NCI-H748 (cell line): ENCODE results near the gene MRPL33.

Experiments used
- DNase-seq: peaks from one replicate; lab custom pipeline; 2025; ENCODE audit not compliant: unreplicated experiment; lab: John Stamatoyannopoulos, UW

MRPL33 gene

DNA sequence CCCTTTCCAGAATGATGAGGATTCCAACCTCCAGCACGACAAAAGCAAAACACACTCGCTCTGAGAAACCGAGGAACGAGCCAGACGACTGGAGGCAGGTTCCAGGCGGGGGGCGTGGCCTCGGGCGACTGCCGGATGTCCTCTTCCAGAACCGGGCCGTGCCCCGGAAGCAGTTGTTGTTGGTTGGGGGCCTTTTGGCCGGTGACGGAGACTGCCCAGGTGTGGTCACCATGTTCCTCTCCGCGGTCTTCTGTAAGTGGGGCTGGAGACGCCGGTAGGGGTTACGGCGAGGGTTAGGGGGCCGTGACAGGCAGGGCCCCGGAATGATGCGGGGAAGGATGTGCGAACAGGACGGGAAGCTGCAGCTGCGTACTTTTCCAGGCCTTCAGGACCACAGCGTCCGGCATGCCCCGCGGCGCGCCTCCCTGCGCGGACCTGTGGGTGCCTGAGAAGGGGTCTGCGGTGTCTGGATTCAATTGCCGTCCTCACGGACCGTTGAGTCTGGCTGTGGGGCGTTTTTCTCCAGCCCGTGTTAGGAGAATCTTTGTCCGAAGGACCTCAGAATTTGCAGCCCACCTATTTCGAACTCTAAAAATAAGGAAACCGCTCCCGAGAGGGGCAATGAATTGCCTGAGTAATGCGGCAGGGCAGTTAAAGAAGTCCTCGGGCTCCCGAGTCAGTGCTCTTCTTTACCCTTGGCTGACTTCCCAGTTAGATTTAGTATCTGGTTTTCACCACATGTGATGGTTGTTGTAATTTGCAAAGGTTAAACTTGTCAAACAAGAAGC lies at the start of gene MRPL33:
Gene MRPL33 (plus strand): TSS at position 172 of the 788 bp plus-strand sequence. CDS start 59 bp downstream, at position 231.
- peak; percentile 95 for DNase-seq

DNA sequence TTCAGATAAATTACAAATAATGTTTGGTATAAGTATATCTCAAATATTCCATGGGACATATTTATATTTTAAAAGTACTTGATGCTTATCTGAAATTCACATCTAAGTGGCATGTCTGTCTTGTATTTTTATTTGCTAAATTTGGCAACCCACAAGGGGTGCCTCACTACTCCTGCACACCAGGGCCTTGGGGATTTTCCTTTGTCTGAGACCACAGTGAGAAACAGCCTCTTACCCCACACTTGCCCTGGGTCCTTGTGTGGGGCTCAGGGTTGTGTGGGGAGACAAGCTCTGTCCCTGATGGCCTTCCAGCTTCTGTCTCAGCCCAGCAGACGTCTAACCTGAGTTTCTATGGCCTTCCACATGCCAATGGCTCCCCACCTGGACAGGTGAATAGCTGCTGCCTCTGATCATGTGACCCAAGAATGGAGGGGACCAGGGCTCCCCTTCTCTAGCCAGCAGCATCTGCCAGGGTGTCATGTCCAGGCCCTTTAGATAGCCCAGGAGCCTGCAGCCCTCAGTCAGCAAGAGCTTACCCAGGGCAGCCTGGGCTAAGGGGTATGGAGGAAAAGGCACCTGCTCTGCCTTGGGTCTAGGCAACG lies 49.5 kb upstream of the MRPL33 start:
- DNase-seq, result no peak

GRCh38 chr2:27723372-27724144 lies 48.0 kb upstream of the MRPL33 start:
- DNase-seq, result peak; percentile 60

- no peak for DNase-seq
These were observed 47.3 kb upstream of the MRPL33 start for GRCh38 chr2:27724191-27724590.

DNA sequence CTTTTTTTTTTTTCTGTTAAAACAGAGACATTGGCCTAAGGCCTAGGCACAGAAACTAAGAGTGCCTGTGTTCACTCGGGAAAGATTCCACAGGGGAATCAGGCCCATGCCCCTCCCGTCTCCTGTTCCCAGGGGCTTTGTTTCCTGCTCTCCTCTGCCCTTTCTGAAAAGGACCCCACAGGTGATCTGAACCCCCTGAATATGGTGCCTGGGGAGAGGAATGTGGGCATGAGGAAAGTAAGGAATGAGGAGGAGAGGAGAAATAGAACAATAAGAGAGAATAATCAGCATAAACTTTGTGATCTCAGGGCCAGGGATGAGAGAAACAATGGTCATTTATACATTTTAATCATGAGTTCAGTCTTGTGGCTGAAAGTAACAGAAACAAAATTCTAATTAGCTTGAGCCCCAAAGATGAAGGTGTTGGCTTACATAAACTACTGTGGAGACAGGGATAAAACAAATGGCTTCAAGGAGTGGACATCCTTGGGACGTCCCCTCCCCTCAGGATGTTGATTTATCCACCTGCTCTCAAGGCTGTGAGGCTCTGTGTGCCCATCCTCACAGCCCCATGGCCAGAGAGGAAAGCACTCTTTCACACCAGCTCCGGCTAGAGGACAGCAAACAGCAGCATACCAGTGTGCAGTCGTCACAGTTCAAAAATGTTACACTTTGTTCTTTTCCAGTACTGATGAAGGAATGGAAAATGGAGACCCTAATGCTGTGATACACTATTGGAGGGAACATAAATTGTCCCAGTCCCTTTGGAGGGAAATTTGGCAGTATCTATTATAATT lies 46.4 kb upstream of the MRPL33 start:
- no peak for DNase-seq

DNA sequence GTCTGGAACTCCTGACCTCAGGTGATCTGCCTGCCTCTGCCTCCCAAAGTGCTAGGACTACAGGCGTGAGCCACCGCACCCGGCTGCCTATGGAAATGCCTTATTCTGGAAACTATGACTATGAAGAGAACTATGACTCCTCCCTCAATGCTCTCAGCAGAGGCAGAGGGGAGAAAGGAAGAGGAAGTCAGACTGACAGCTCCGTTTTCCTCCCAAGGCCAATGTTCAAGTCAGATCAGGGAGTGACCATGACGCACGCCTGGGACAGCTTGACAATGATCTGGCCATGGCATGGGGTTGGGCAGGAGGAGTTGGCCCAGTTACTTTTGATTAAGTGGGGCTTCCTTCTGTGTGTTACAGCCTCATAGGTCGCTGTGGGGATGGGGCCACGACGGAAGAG lies 44.3 kb upstream of the MRPL33 start:
- DNase-seq, result no peak

- DNase-seq, result no peak
These were observed 43.2 kb upstream of the MRPL33 start for GRCh38 chr2:27728081-27728858.

- DNase-seq, result no peak
These were observed 42.3 kb upstream of the MRPL33 start for GRCh38 chr2:27729198-27729597.

DNA sequence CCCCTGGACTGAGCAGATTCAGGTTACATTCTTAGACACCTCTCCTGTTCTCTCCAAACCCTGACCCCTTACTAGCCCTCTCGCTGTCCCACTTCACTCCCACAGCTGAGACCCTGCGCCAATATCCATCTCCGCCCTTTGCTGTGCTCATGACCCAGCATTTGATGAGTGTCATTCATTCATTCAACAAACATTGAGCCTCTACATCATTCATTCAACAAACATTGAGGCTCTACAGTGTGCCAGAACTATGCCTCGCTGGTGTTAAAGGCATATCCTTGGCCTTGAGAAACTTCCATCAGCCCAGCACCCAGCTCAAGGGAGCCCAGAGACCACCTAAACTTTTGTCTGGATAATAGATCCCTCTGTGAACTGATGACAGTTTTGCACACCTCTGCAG lies 41.9 kb upstream of the MRPL33 start:
- DNase-seq, result no peak

DNA sequence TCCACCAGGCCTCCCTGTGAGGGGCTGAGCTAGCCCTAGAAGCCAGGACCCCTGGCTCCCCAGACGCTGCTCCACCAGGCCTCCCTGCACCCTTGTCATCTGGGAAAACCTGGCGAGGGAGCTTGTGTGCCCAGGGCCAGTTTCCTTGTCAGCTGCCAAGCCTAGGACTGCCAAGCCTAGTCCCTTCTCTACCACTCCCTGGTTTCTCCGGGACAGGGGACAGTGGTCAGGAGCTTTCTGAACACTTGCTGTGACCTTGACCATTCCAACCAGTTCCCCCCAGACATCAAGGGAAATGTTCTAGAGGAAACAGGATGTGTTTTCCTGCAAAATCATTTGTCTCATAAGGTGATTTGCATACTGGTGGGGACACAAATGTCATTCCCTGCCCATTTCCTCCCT lies 41.3 kb upstream of the MRPL33 start:
- no peak for DNase-seq

DNA sequence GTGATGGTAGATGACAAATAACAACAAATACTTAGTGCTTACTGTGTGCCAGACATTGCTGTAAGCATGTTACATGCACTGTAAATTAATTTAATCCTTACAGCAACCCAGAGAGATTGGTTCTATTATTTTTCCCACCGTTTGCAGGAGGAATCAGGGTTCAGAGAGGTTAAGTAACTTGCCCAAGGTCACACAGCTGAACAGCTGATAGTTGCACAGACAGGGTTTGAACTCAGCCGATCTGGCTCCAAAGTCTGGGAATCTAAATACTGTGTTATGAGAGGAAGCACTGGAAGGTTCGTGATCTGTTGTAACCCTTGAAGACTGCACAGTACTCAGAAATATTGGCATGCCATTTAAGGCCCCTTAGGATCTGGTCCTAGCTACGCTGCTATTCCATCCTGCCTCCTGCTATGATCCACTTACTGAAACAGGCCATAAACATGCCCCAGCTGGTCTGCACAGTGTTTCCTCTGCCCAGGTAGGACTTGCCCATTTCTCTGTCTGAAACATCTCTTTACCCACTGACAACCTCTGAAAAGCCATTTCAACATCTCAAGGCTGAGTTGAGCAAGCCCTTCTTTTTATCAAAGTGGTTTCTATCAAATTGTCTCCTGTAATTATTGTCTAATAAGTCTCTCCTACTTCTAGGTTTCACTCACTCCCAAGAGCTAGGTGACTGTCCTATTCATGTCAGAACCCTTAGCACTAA lies 40.4 kb upstream of the MRPL33 start:
- no peak for DNase-seq

DNA sequence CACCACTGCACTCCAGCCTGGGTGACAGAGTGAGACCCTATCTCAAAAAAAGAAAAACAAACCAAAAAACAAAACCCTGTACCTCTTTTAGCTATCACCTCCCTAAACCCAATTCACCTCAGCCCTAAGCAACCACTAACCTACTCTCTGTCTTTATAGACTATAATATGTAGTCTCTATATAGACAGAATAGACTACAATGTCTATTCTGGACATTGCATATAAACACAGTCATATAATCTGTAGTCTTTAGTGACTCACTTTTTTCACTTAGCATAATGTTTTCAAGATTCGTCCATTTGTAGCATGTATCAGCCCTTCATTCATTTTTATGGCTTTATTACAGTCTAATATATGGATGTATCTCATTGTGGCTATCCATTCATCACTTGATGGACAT lies 37.2 kb upstream of the MRPL33 start:
- no peak for DNase-seq

DNA sequence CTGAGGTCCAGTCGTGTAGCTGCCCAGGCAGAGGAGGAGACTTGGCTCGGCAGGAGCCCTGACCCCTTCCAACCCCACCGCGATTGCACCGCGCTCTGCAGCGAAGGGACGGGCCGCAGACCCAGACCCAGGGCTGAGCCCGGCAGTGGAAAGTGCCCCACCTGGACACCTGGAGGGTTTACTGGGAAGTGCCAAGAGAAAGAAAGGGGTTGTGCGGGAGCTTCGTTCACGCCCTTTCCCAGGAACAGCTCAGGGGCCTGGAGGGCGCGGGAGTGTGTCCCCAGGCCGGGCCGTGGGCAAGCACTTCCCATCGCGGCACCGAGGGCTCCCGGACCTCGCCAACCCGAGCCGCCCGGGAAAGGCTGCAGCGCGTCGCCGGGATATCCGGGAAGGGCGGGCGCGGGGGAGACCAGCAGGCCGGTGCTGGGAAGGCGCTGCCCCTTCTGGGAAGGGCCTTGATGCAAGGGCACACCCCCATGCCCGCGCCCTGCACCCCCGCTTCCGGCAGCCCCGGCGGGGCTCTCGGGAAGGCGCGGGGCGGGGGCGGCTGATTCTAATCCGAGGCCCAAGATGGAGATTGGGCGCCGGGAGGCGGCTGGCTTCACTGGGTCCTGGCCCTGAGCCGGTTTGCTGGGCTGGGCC lies 36.1 kb upstream of the MRPL33 start:
- peak; percentile 66 for DNase-seq

DNA sequence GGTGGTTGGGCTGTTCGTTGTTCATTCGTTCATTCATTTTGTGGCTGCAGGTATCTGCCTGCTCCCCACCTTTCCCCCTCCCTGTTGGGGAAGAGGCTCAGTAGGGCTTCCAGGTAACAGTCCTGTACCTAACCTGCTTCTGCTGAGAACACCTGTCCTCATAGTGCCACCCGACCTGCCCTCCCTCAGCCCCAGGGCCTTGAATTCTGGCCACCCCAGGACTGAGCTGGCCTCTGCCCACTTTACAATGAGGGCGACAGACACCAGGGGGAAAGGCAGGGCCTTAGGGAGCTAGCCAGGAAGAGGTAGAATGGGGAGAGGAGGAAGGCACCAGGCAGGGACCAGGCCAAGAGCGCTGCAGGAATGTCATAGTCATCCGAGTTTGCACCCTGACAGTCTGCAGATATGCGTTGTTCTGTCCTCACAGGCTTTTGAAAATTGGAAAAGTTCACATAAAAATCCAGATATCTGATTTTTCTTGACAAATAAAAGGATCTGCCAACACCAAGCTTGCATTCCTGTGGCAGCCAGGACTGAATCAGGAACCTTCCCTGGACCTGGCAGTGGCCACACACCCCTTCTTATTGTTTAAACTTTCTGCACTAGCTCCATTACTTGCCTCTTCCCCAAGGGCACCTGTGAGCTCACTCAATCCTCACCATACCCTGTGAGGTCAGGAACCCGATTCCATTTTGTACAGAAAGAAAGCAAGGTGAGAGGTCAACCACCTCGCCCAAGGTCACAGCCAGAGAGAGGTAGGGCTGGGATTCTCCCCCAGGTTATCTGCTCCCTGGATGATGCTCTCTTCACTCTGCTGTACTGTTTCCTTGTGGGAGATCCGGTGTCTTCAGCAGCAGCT lies 35.3 kb upstream of the MRPL33 start:
- no peak for DNase-seq

GRCh38 chr2:27736890-27737204 lies 34.7 kb upstream of the MRPL33 start:
- no peak for DNase-seq

- DNase-seq, result no peak
These were observed 33.7 kb upstream of the MRPL33 start for GRCh38 chr2:27737676-27738348.

- DNase-seq, result no peak
These were observed 33.0 kb upstream of the MRPL33 start for GRCh38 chr2:27738349-27739057.

DNA sequence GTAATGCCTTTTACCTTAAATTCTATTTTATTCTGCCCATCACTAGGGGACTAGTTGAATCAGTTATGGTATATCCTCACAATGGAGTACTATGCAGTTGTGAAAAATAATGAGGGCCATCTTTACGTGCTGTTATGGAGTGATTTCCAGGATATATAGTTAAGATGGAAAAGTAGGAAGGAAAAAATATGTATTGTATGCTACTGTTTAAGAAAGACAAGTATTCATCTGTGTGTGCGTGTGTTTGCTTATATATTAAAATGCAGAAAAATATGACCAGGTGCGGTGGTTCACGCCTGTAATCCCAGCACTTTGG lies 32.5 kb upstream of the MRPL33 start:
- DNase-seq, result no peak
